Fibroblast of villous mesenchyme (primary cell): Measurements from ENCODE around the gene HAUS2. TPM values are rescaled to one million over a fixed set of nuclear protein-coding genes. Genes with fewer than 3 reads are reported as not detected.

Source experiments
- DNase-seq: peaks from one replicate; pipeline ENCODE4 v3.0.0-alpha.2; 2010; ENCODE audit warnings: low read depth
- H3K4me3 ChIP-seq: 2 replicates; pipeline ENCODE4 v1.5.1; 2011; ENCODE audit warnings: low read depth, mild to moderate bottlenecking, low read length
- CTCF ChIP-seq: IDR thresholded peaks from 2 replicates; pipeline ENCODE4 v1.5.1; 2012; ENCODE audit warnings: low read depth, mild to moderate bottlenecking, low read length; ENCODE audit not compliant: insufficient read depth
- total RNA-seq: library from RNA; depleted of rRNA; stranded (reverse); fragments of >200 nt; gene quantifications from 2 replicates; pipeline ENCODE4 v1.2.3, GENCODE V29; 2012

HAUS2 gene
- total RNA-seq, 1 donor = 25.9 TPM

- TF ChIP-seq CTCF = no peak
- DNase-seq = peak; percentile 86
- no peak overlapping the region for H3K4me3 ChIP-seq
Measured at GRCh38 chr15:42508263-42508690, 40.4 kb upstream of the HAUS2 start.

GRCh38 chr15:42510258-42511006, 38.2 kb upstream of the HAUS2 start:
- TF ChIP-seq CTCF = no peak
- peak; percentile 8 for DNase-seq
- H3K4me3 ChIP-seq = no peak overlapping the region

GRCh38 chr15:42511007-42511391, 37.6 kb upstream of the HAUS2 start:
- peak overlapping the region; percentile 7 for H3K4me3 ChIP-seq
- TF ChIP-seq CTCF = no peak
- peak; percentile 83 for DNase-seq

GRCh38 chr15:42523331-42523730, 25.3 kb upstream of the HAUS2 start:
- no peak for DNase-seq
- no peak for TF ChIP-seq CTCF
- H3K4me3 ChIP-seq = no peak overlapping the region

GRCh38 chr15:42528970-42529369, 19.7 kb upstream of the HAUS2 start:
- no peak overlapping the region for H3K4me3 ChIP-seq
- no peak for TF ChIP-seq CTCF
- peak; percentile 71 for DNase-seq

- no peak overlapping the region for H3K4me3 ChIP-seq
- TF ChIP-seq CTCF = no peak
- DNase-seq = no peak
Measured at GRCh38 chr15:42533246-42533645, 15.4 kb upstream of the HAUS2 start.
